SK-N-SH treated with all-trans-retinoic acid at 6 μM for 48 hours (cell line): Measurements from ENCODE around the gene RAB4A.
A peak's percentile ranks its signal among the peaks of the same experiment; 100 is the strongest.

ENCODE experiments used
- ATAC-seq: fragments of 200-7000 bp; cut with Tn5 transposase; 3 replicates; pipeline ENCODE4 v1.9.1; 2020; ENCODE audit warnings: mild to moderate bottlenecking, moderate library complexity
- ARNTL ChIP-seq: fragments of 450-650 bp; formaldehyde crosslinking; IDR thresholded peaks from 2 replicates; pipeline ENCODE4 v1.5.0; 2020; ENCODE audit warnings: low read depth, mild to moderate bottlenecking, moderate library complexity, borderline replicate concordance
- CSDC2 ChIP-seq: fragments of 250-450 bp; sonication (Bioruptor Pico); IDR thresholded peaks from 2 replicates; pipeline ENCODE4 v1.5.0; 2020; ENCODE audit warnings: mild to moderate bottlenecking, moderate library complexity
- ESRRG ChIP-seq: fragments of 250-450 bp; sonication (Bioruptor Pico); IDR thresholded peaks from 2 replicates; pipeline ENCODE4 v1.6.1; 2021; ENCODE audit warnings: mild to moderate bottlenecking
- GLIS3 ChIP-seq: fragments of 250-450 bp; sonication (Bioruptor Pico); IDR thresholded peaks from 2 replicates; pipeline ENCODE4 v1.5.0; 2020; ENCODE audit warnings: mild to moderate bottlenecking, moderate library complexity
- ISL1 ChIP-seq: fragments of 250-450 bp; sonication (Bioruptor Pico); IDR thresholded peaks from 2 replicates; pipeline ENCODE4 v2.1.2; 2022; ENCODE audit warnings: mild to moderate bottlenecking, moderate library complexity
- OSR1 ChIP-seq: fragments of 250-450 bp; sonication (Bioruptor Pico); IDR thresholded peaks from 2 replicates; pipeline ENCODE4 v1.8.0; 2022; ENCODE audit warnings: moderate library complexity, mild to moderate bottlenecking, inconsistent platforms
- PATZ1 ChIP-seq: fragments of 250-450 bp; sonication (Bioruptor Pico); IDR thresholded peaks from 2 replicates; pipeline ENCODE4 v1.8.0; 2020; ENCODE audit warnings: mild to moderate bottlenecking, moderate library complexity, borderline replicate concordance
- POU6F1 ChIP-seq: fragments of 250-450 bp; sonication (Bioruptor Pico); IDR thresholded peaks from 2 replicates; pipeline ENCODE4 v1.8.0; 2021; ENCODE audit warnings: low read depth, mild to moderate bottlenecking, moderate library complexity, borderline replicate concordance
- PPARA ChIP-seq: fragments of 250-450 bp; sonication (Bioruptor Pico); IDR thresholded peaks from 2 replicates; pipeline ENCODE4 v1.5.0; 2020; ENCODE audit warnings: mild to moderate bottlenecking, borderline replicate concordance
- RARB ChIP-seq: fragments of 250-450 bp; sonication (Bioruptor Pico); IDR thresholded peaks from 2 replicates; pipeline ENCODE4 v1.8.0; 2021; ENCODE audit warnings: mild to moderate bottlenecking, moderate library complexity
- SNAI2 ChIP-seq: fragments of 250-450 bp; sonication (Bioruptor Pico); IDR thresholded peaks from 2 replicates; pipeline ENCODE4 v1.5.0; 2020; ENCODE audit warnings: mild to moderate bottlenecking, moderate library complexity
- TOX ChIP-seq: fragments of 250-450 bp; sonication (Bioruptor Pico); IDR thresholded peaks from 2 replicates; pipeline ENCODE4 v1.8.0; 2021; ENCODE audit warnings: mild to moderate bottlenecking, moderate library complexity, borderline replicate concordance
- TSHZ2 ChIP-seq: fragments of 250-450 bp; sonication (Bioruptor Pico); IDR thresholded peaks from 2 replicates; pipeline ENCODE4 v1.5.0; 2020; ENCODE audit warnings: mild to moderate bottlenecking, moderate library complexity
- ZC3H10 ChIP-seq: fragments of 250-450 bp; sonication (Bioruptor Pico); IDR thresholded peaks from 2 replicates; pipeline ENCODE4 v1.5.1; 2021; ENCODE audit warnings: mild to moderate bottlenecking, moderate library complexity
- ZFP3 ChIP-seq: fragments of 250-450 bp; sonication (Bioruptor Pico); IDR thresholded peaks from 2 replicates; pipeline ENCODE4 v1.5.0; 2020; ENCODE audit warnings: mild to moderate bottlenecking, moderate library complexity
- ZFP30 ChIP-seq: fragments of 450-650 bp; formaldehyde crosslinking; IDR thresholded peaks from 2 replicates; pipeline ENCODE4 v1.5.0; 2022; ENCODE audit warnings: mild to moderate bottlenecking, moderate library complexity
- ZNF565 ChIP-seq: fragments of 450-650 bp; formaldehyde crosslinking; conservative IDR thresholded peaks from 2 replicates; pipeline ENCODE4 v1.5.0; 2020; ENCODE audit warnings: low read depth, mild to moderate bottlenecking, moderate library complexity
- ZNF70 ChIP-seq: fragments of 450-650 bp; formaldehyde crosslinking; IDR thresholded peaks from 2 replicates; pipeline ENCODE4 v1.5.0; 2020; ENCODE audit warnings: mild to moderate bottlenecking, moderate library complexity
- ZNF8 ChIP-seq: fragments of 450-650 bp; formaldehyde crosslinking; IDR thresholded peaks from 2 replicates; pipeline ENCODE4 v1.5.0; 2020; ENCODE audit warnings: mild to moderate bottlenecking, moderate library complexity

Gene RAB4A

GRCh38 chr1:229328598-229329362, 57.9 kb downstream of the RAB4A start (continued):
- TF ChIP-seq PATZ1 (CRISPR knock-in tag) (no peak), SNAI2 (CRISPR knock-in tag) (no peak), RARB (CRISPR knock-in tag) (no peak), ESRRG (CRISPR knock-in tag) (no peak), ZFP3 (CRISPR knock-in tag) (no peak)

GRCh38 chr1:229334269-229334668, 63.4 kb downstream of the RAB4A start:
- TF ChIP-seq ZNF70 (CRISPR knock-in tag) (peak; percentile 94), POU6F1 (CRISPR knock-in tag) (no peak)
- no peak for ATAC-seq

- TF ChIP-seq CSDC2 (no peak), RARB (CRISPR knock-in tag) (no peak), ZNF565 (CRISPR knock-in tag) (no peak), GLIS3 (CRISPR knock-in tag) (no peak), ZC3H10 (CRISPR knock-in tag) (no peak), SNAI2 (CRISPR knock-in tag) (no peak), ZFP30 (no peak), ESRRG (CRISPR knock-in tag) (no peak), ZNF8 (CRISPR knock-in tag) (no peak), PATZ1 (CRISPR knock-in tag) (no peak), TOX (CRISPR knock-in tag) (no peak), PPARA (CRISPR knock-in tag) (no peak)
These were observed 63.8 kb downstream of the RAB4A start for GRCh38 chr1:229334716-229335115.

GRCh38 chr1:229336345-229336744, 65.4 kb downstream of the RAB4A start:
- no peak for ATAC-seq
- TF ChIP-seq GLIS3 (CRISPR knock-in tag) = no peak
- no peak for TF ChIP-seq PPARA (CRISPR knock-in tag)
- TF ChIP-seq TOX (CRISPR knock-in tag) = no peak
- TF ChIP-seq ZNF565 (CRISPR knock-in tag) = no peak
- TF ChIP-seq ESRRG (CRISPR knock-in tag) = no peak
- no peak for TF ChIP-seq PATZ1 (CRISPR knock-in tag)
- TF ChIP-seq TSHZ2 (CRISPR knock-in tag) = no peak
- no peak for TF ChIP-seq ISL1 (CRISPR knock-in tag)
- no peak for TF ChIP-seq ARNTL
- TF ChIP-seq OSR1 (CRISPR knock-in tag) = no peak
- no peak for TF ChIP-seq ZFP3 (CRISPR knock-in tag)

More at GRCh38 chr1:229334716-229335115, 63.8 kb downstream of the RAB4A start:
- no peak for ATAC-seq
